NCI-H82 treated with DMSO at 0.1 percent for 48 hours (cell line): Measurements from ENCODE around the gene PAK4.
"Not testable (repeated sequence)": the region's sequence is repeated elsewhere in the genome, so short reads cannot be mapped to it uniquely, and the experiment has no call there.

ENCODE experiments used
- DNase-seq: peaks from one replicate; lab custom pipeline; 2025; ENCODE audit not compliant: unreplicated experiment; lab: John Stamatoyannopoulos, UW

The PAK4 gene

DNA sequence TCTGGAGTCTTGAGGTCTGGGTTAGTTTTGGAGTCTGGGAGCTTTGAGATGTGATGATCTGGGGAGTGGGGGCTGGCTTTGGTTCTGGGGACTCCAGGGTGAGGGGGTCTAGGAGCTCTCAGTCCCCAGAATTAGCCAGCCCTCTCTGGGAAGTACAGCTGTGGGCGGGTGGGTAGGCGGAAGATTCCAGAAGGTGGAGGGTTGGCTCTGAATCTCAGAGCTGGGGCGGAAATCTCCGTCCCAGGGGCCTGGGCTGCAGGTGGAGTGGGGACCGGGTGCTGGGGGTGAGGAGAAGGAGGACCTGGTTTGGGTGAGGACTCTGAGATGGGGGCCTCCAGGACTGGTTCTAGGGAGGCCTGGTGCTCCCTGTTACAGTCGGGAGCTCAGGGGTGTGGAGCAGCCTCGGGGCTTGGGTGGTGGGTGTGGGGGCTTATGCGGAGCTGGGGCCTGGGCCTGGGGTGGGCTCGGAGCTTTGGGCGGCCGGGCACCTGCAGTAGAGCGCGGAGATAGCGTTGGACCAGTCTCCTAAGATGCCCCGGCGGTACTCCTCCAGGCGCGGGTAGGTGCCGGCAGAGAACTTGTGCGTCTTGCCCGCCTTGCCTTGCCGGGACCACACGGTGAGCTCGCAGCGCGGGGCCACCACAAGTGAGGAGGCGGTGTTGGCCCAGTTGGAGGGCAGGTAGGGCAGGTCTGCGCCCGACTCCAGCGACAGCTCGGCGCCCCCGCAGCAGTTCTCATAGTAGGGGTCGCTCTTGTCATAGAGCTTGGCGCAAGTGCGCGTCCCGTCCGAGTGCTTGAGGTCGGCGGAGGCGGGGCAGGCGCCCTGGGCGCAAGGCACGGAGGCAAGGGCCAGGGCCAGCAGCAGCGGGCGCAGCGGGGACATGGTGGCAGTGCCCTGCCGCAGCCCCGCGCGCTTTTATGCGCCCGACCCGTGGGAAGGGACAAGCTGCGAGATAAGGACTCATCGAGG, 78.1 kb downstream of the PAK4 start, which contains the start of gene SYCN:
Gene SYCN (minus strand): TSS at position 892 of the 970 bp plus-strand sequence. CDS start 9 bp downstream, at position 883.
- no peak for DNase-seq

DNA sequence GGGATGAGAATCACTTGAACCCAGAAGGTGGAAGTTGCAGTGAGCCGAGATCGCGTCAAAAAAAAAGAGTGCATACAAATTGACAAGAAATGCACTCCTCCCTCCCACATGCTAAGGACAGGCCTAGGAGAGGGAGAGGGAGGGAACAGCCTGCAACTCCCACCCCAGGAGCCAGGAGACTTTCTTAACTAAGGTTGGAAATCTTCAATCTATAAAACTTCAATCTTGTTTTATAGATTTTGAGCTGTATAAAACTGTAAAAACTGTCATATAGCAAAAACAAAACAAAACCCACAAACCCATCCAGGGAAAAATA, 79.8 kb downstream of the PAK4 start:
- no peak for DNase-seq

GRCh38 chr19:39206122-39206521, 80.5 kb downstream of the PAK4 start:
- DNase-seq: no peak

GRCh38 chr19:39207293-39207836, 81.8 kb downstream of the PAK4 start:
- no peak for DNase-seq

DNA sequence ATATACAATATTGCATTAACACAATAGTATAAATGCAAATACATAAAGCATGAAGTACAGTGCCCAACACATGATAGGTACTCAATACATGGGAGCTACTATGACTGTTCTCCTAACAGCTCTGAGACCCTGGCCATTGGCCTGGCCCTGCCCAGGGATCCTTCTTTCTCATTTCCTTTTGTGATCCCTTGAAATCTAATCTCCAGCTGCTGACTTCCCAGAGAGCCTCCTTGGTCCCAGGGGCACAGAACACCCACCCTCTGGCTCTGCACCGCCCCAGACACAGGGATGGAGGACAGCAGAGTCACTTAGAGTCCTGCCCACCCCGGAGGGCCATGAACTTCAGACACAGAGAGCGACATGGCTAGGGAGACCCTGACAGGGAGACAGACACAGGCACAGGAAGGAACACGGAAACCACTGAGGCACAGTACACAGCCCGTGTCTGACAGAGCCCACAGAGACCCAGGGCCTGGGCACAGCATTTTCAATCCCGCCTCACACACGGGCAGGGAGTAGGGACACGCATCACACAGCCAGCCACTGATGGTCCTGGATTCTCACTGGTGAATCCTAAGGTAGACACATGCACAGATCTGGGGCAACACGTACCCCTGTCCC, 82.7 kb downstream of the PAK4 start:
- DNase-seq: no peak

DNA sequence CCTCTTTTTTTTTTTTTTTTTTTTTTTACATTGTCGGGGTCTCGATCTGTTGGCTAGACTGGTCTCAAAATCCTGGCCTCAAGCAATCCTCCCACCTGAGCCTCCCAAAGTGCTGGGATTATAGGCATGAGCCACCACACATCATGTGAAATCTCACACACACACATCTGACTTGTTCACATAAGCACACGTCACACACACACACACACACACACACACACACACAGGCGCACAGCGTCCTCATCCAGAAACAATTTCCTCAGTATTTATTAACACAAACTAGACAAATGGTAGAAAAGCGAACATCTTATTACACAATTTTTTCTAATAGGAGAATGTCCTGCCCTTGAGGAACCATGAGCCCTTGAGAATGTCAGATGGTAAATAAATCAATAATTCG, 83.6 kb downstream of the PAK4 start:
- DNase-seq: no peak

GRCh38 chr19:39211731-39212374, 86.3 kb downstream of the PAK4 start:
- no peak for DNase-seq

DNA sequence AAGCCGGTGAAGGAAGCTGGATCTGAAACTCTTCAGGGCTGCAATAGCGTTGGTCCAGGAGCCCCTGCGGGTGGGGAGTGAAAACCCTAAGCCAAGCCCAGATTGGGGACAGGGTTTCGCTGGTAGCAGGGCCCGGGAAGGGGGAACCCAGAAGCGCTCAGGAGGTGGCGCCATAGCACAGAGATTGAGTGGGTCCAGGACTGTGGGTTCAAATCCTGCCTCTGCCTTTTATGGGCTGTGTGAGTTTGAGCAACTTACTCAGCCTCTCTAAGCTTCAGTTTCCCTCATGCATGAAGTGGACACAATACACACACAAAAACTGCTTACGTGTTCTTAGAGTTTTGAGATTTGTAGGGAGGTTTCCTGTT, 86.8 kb downstream of the PAK4 start:
- DNase-seq: peak; percentile 18

DNA sequence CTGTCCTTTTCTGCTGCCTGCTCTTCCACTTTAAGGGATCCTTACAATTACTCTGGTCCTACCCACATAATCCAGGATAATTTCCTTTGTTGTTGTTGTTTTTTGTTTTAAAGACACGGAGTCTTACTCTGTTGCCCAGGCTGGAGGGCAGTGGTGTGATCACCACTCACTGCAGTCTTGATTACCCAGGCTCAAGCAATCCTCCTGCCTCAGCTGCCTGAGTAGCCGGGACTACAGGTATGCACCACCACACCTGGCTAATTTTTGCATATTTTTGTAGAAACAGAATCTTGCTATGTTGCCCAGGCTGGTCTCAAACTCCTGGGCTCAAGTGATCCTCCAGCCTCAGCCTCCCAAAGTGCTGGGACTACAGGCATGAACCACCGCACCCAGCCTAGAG, 89.7 kb downstream of the PAK4 start:
- not testable (repeated sequence) for DNase-seq

DNA sequence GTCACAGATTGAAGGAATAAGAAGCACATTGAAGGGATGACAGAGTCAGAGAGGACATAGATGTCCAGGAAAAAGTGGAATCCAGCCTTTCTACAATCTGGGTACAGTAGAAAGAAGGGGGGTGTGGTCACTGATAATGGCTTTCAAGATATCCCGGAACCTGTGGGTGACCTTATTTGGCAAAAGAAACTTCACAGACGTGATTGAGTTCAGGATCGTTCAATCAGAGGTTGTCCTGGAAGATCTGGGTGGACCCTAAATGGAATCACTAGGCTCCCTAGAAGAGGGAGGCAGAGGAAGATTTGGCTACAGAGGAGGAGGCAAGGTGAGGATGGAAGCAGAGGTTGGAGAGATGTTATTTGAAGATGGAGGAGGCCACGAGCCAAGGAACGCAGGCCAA, 91.5 kb downstream of the PAK4 start:
- no peak for DNase-seq

DNA sequence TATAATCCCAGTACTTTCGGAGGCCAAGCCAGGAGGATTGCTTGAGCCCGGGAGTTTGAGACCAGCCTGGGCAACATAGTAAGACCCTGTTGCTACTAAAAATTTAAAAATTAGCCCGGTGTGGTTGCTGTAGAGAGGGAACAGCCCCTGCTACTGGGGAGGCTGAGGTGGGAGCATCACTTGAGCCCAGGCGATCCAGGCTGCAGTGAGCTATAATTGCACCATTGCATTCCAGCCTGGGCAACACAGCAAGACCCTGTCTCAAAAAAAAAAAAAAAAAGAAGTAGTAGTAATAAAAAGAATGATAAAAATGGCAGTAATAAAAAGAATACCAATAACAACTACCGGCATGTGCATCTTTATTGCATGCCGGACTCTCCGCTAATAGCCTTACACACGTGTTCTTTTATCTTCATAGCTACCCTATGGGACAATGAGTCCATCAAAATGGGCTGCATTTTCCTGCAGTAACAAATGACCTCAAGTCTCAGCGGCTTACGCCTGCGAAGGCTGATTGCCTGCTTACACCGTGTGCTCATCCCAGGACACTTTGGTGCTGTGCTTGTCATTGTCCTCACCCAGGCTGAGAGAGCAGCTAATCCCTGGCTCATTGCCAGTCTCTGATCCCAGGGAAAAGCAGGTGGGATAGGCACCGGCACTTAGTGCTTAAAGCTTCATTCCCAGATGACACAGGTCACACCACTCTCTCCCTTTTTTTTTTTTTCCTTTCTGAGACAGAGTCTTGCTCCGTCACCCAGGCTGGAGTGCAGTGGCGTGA, 92.8 kb downstream of the PAK4 start:
- peak; percentile 89 for DNase-seq

DNA sequence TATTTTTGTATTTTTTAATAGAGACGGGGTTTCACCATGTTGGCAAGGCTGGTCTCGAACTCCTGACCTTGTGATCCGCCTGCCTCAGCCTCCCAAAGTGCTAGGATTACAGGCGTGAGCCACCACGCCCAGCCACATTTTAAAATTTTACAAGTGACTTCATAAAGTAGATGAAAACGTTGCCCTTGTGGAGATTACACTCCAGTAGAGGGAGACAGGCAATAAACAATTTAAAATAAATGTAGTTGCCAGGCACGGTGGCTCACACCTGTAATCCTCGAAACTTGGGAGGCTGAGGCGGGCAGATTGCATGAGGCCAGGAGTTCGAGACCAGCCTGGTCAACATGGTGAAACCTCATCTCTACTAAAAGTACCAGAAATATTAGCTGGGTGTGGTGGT, 93.5 kb downstream of the PAK4 start:
- DNase-seq: not testable (repeated sequence)

GRCh38 chr19:39223703-39224279, 98.2 kb downstream of the PAK4 start:
- no peak for DNase-seq

DNA sequence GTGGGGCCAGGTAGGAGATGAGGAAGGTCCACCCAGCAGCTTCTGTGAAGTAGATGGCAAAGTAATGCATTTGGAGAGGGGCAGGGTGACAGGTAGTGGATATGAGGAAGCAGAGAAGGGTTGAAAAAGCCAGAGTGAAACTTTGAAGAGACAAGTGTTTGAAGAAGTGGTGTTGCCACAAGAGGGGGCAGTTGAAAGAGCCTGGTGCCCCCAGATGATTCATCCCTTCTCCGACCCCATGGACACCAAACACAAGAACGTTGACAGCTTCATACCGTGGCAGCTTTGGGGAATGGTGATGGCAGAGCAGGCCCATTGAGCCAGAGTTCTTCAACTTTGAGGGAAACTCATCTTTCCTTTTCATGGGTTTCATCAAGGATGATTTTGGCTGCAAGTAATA, 99.3 kb downstream of the PAK4 start:
- DNase-seq: no peak
